ENCODE measurements around the gene PRDM15. TPM values are rescaled to one million over a fixed set of nuclear protein-coding genes. Genes with fewer than 3 reads are reported as not detected.

Gene PRDM15
- polyA plus RNA-seq, 3 donors: 0.19 to 19.0 (median 0.74) TPM

DNA sequence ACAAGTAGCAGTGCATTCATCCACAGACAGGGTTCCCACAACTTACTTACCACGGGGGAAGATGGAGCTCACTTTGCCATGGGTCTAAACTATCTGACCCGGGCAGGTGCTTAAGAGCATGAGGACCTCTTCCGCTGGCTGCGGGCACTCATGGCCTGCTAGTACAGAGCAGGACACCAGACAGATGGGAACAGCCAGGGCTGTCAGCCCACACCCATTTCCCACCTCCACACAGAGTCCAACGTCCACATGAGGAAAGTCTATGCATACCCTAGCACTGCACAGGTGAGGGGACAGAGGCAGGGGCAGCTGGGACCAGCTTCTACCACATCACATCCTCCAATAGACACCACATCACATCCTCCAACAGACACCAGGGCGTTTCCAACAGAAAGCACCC, 35.8 kb upstream of the PRDM15 start:
- WGBS (ENCODE audit: insufficient coverage): 93% methylated on average over 6 of the region's 6 CpGs
- Mint-ChIP-seq H3K36me3 (peaks cover 67 to 69% of the 10 kb centered on the region in 2 donors), H3K9me3 (peaks cover 0 to 2% (median 0%) of the 10 kb centered on the region in 7 donors)

DNA sequence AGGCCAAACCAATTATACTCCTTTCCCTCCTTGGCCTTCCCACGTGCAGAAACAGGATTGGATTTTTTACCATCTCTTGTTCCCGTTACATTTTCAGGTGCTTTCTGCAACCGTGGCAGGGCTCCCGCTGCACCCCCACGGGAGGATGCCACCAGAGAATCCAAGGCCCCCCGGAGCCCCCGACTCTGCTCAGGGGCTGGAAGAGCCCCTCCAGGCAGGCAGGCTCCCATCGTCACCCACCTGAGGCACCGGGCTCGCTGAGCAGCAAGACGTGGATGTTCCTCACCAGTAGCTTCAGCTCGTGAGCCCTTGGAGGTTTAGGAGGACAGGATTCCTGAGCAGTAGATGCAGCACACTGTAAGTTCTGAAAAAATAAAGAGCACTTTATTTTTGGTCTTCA, 35.2 kb upstream of the PRDM15 start:
- no peak for DNase-seq
- peaks cover 0 to 2% (median 2%) of the 10 kb centered on the region in 3 donors for H3K27me3 Mint-ChIP-seq (ENCODE audit: low read depth in 3 of 3)
- peaks cover 40 to 87% of the 10 kb centered on the region in 2 donors for H3K36me3 ChIP-seq (replicated peaks in 1 of 2; ENCODE audit: control insufficient read depth in 1 of 2, insufficient read depth in 2 of 2, low read length in 2 of 2)

More for the DNA sequence above, 35.8 kb upstream of the PRDM15 start:
- DNase-seq: no peak
- no peaks in the 10 kb centered on the region for H3K4me1 Mint-ChIP-seq
- H3K9me3 ChIP-seq (replicated peaks in 1 of 2; ENCODE audit: control insufficient read depth in 1 of 2, insufficient read depth in 1 of 2, low read length in 2 of 2): no peaks in the 10 kb centered on the region
- H3K4me3 ChIP-seq (replicated peaks in 1 of 3; ENCODE audit: low read depth in 2 of 3, low read length in 3 of 3): no peak overlapping the region
- H4K20me1 ChIP-seq (ENCODE audit: insufficient read depth, low read length): no peaks in the 10 kb centered on the region
- no peaks in the 10 kb centered on the region for H3K27me3 ChIP-seq (ENCODE audit: control insufficient read depth in 2 of 2, insufficient read depth in 2 of 2, low read length in 2 of 2)
- H3K79me2 ChIP-seq (ENCODE audit: insufficient read depth, low read length): no peaks in the 10 kb centered on the region
- no peak overlapping the region for H3K9ac ChIP-seq (ENCODE audit: insufficient read depth, low read length, poor library complexity, severe bottlenecking)
- no peak overlapping the region for H3K4me3 Mint-ChIP-seq
- intact Hi-C loops (cut with micrococcal nuclease): no loop called here
- H3K27ac Mint-ChIP-seq: no peak overlapping the region
- H3K4me2 ChIP-seq (replicated peaks; ENCODE audit: extremely low read depth, low read length, poor library complexity, severe bottlenecking): no peak overlapping the region
- H3K36me3 ChIP-seq (replicated peaks in 1 of 2; ENCODE audit: control insufficient read depth in 1 of 2, insufficient read depth in 2 of 2, low read length in 2 of 2): peaks cover 40 to 81% of the 10 kb centered on the region in 2 donors
- H3K27me3 Mint-ChIP-seq (ENCODE audit: low read depth in 3 of 3): peaks cover 0 to 2% (median 2%) of the 10 kb centered on the region in 3 donors
- TF ChIP-seq, protein P1, sequence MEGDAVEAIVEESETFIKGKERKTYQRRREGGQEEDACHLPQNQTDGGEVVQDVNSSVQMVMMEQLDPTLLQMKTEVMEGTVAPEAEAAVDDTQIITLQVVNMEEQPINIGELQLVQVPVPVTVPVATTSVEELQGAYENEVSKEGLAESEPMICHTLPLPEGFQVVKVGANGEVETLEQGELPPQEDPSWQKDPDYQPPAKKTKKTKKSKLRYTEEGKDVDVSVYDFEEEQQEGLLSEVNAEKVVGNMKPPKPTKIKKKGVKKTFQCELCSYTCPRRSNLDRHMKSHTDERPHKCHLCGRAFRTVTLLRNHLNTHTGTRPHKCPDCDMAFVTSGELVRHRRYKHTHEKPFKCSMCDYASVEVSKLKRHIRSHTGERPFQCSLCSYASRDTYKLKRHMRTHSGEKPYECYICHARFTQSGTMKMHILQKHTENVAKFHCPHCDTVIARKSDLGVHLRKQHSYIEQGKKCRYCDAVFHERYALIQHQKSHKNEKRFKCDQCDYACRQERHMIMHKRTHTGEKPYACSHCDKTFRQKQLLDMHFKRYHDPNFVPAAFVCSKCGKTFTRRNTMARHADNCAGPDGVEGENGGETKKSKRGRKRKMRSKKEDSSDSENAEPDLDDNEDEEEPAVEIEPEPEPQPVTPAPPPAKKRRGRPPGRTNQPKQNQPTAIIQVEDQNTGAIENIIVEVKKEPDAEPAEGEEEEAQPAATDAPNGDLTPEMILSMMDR (IDR thresholded peaks at IDR 0.05): no peak
- H3K27ac ChIP-seq (ENCODE audit: low read depth in 1 of 2, low read length in 2 of 2): no peak overlapping the region
- H3K4me1 ChIP-seq (ENCODE audit: control insufficient read depth in 1 of 2, insufficient read depth in 2 of 2, low read length in 2 of 2): no peaks in the 10 kb centered on the region
- H2AFZ ChIP-seq (ENCODE audit: insufficient read depth, low read depth, low read length, poor library complexity, severe bottlenecking): no peak overlapping the region

More for the DNA sequence above, 35.2 kb upstream of the PRDM15 start:
- Histone ChIP-seq H3K4me3 (replicated peaks in 1 of 3; ENCODE audit: low read depth in 2 of 3, low read length in 3 of 3) (no peak overlapping the region), H4K20me1 (ENCODE audit: insufficient read depth, low read length) (no peaks in the 10 kb centered on the region), H2AFZ (ENCODE audit: insufficient read depth, low read depth, low read length, poor library complexity, severe bottlenecking) (no peak overlapping the region), H3K4me1 (ENCODE audit: control insufficient read depth in 1 of 2, insufficient read depth in 2 of 2, low read length in 2 of 2) (no peaks in the 10 kb centered on the region), H3K4me2 (replicated peaks; ENCODE audit: extremely low read depth, low read length, poor library complexity, severe bottlenecking) (no peak overlapping the region), H3K27me3 (ENCODE audit: control insufficient read depth in 2 of 2, insufficient read depth in 2 of 2, low read length in 2 of 2) (no peaks in the 10 kb centered on the region), H3K27ac (ENCODE audit: low read depth in 1 of 2, low read length in 2 of 2) (no peak overlapping the region), H3K9ac (ENCODE audit: insufficient read depth, low read length, poor library complexity, severe bottlenecking) (no peak overlapping the region), H3K9me3 (replicated peaks in 1 of 2; ENCODE audit: control insufficient read depth in 1 of 2, insufficient read depth in 1 of 2, low read length in 2 of 2) (no peaks in the 10 kb centered on the region), H3K79me2 (ENCODE audit: insufficient read depth, low read length) (no peaks in the 10 kb centered on the region)
- H3K36me3 Mint-ChIP-seq: peaks cover 69 to 70% of the 10 kb centered on the region in 2 donors
- TF ChIP-seq, protein P1 (IDR thresholded peaks at IDR 0.05): no peak
- 98% methylated on average over 10 of the region's 12 CpGs for WGBS (ENCODE audit: insufficient coverage)
- intact Hi-C loops (cut with micrococcal nuclease): no loop called here
- H3K27ac Mint-ChIP-seq: no peak overlapping the region
- H3K9me3 Mint-ChIP-seq: peaks cover 0 to 2% (median 0%) of the 10 kb centered on the region in 7 donors
- H3K4me1 Mint-ChIP-seq: no peaks in the 10 kb centered on the region
- H3K4me3 Mint-ChIP-seq: no peak overlapping the region
